Transverse colon (tissue), 4 donors: Measurements from ENCODE around the gene RBM17.

Experiments
- POLR2A ChIP-seq: fragments of 450-650 bp; IDR thresholded peaks from one replicate; pipeline ENCODE4 v1.6.1; 2016; ENCODE audit warnings: antibody characterized with exemption, mild to moderate bottlenecking, moderate library complexity
- POLR2AphosphoS5 ChIP-seq, 3 donors: sonication (generic); formaldehyde crosslinking; IDR thresholded peaks; one replicate each; pipeline ENCODE4 v1.6.1; 2016; ENCODE audit warnings: antibody characterized with exemption in 3 of 3
- TF ChIP-seq, protein P1 (sequence below), 5 experiments: fragments of 200-600 bp in 3 of 5; fragments of 450-650 bp in 2 of 5; sonication (generic) in 3 of 5; IDR thresholded peaks; 1 replicate in 2 of 5; 2 replicates in 3 of 5; pipeline ENCODE4 v1.5.1; 2016 to 2017; ENCODE audit warnings: antibody characterized with exemption in 5 of 5, inconsistent platforms in 3 of 5, mild to moderate bottlenecking in 2 of 5, moderate library complexity in 1 of 5

DNA sequence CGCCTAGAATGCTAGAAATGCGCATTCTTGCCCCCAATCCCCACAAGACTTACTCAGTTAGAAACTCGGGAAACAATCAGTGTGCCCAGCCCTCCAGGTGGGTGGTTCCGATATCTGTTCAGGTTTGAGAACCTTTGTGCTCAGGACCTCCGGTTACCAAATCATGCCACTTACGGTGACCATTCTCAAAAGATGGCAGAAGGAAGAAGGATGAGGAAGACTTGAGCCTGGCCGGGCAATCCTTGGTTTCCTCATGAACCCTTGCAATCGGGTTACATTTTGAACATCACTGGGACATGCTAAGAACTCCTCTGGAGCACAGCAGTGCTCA lies 52.1 kb downstream of the RBM17 start:
- TF ChIP-seq, protein P1, sequence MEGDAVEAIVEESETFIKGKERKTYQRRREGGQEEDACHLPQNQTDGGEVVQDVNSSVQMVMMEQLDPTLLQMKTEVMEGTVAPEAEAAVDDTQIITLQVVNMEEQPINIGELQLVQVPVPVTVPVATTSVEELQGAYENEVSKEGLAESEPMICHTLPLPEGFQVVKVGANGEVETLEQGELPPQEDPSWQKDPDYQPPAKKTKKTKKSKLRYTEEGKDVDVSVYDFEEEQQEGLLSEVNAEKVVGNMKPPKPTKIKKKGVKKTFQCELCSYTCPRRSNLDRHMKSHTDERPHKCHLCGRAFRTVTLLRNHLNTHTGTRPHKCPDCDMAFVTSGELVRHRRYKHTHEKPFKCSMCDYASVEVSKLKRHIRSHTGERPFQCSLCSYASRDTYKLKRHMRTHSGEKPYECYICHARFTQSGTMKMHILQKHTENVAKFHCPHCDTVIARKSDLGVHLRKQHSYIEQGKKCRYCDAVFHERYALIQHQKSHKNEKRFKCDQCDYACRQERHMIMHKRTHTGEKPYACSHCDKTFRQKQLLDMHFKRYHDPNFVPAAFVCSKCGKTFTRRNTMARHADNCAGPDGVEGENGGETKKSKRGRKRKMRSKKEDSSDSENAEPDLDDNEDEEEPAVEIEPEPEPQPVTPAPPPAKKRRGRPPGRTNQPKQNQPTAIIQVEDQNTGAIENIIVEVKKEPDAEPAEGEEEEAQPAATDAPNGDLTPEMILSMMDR (IDR thresholded peaks at IDR 0.05), result no peak
- TF ChIP-seq POLR2AphosphoS5 (IDR thresholded peaks at IDR 0.05), result no peak
- no peak for TF ChIP-seq POLR2A
